Measurements from ENCODE around the gene LDHAL6A. TPM values are rescaled to one million over a fixed set of nuclear protein-coding genes. Genes with fewer than 3 reads are reported as not detected.

LDHAL6A gene
- total RNA-seq, 1 experiment from 2014 or later, result not detected

GRCh38 chr11:18526130-18526520 is 70.5 kb downstream of the LDHAL6A start (continued):
- no peak for TF ChIP-seq ZSCAN18 (CRISPR knock-in tag; IDR thresholded peaks at IDR 0.05)
- no peak for TF ChIP-seq IRF1 (CRISPR knock-in tag; IDR thresholded peaks at IDR 0.05)
- TF ChIP-seq GTF2I (CRISPR knock-in tag; conservative IDR thresholded peaks at IDR 0.05), result no peak
- TF ChIP-seq, protein P1, sequence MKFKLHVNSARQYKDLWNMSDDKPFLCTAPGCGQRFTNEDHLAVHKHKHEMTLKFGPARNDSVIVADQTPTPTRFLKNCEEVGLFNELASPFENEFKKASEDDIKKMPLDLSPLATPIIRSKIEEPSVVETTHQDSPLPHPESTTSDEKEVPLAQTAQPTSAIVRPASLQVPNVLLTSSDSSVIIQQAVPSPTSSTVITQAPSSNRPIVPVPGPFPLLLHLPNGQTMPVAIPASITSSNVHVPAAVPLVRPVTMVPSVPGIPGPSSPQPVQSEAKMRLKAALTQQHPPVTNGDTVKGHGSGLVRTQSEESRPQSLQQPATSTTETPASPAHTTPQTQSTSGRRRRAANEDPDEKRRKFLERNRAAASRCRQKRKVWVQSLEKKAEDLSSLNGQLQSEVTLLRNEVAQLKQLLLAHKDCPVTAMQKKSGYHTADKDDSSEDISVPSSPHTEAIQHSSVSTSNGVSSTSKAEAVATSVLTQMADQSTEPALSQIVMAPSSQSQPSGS (CRISPR knock-in tag; IDR thresholded peaks at IDR 0.05; ENCODE audit: borderline replicate concordance, low read depth), result no peak

- POLR2A ChIA-PET, result interaction anchor here (0.5 to 1.6 kb wide), 11 partner anchors 11 to 480 kb away, joined by 3 to 14 read pairs (median 4); partner anchors contain the start of genes LDHA and SPTY2D1
- Mint-ChIP-seq H3K4me3 (peak within 1 kb of the TSS; percentile 100), H3K9me3 (no peaks in the 10 kb centered on the region), H3K4me1 (peaks cover 6% of the 10 kb centered on the region), H3K36me3 (no peaks in the 10 kb centered on the region; the same call in 1 of the 2 replicates), H3K27me3 (ENCODE audit: low read depth) (no peaks in the 10 kb centered on the region; the same call in 1 of the 2 replicates), H3K27ac (peak within 1 kb of the TSS; percentile 100)
- CTCF ChIA-PET, result interaction anchor here (0.7 to 1.7 kb wide), 10 partner anchors 13 to 411 kb away, joined by 3 to 7 read pairs (median 4); partner anchors contain the start of gene LDHA
- ATAC-seq, result peak; percentile 94
- peak; percentile 93 for DNase-seq (ENCODE audit: low spot score)
- TF ChIP-seq STAT6 (CRISPR knock-in tag; conservative IDR thresholded peaks at IDR 0.05; ENCODE audit: low read depth), result no peak
- peak; percentile 22; the same call in 1 of the 2 replicates for TF ChIP-seq E2F1 (CRISPR knock-in tag; IDR thresholded peaks at IDR 0.05)
- no peak for TF ChIP-seq CREB1 (CRISPR knock-in tag; IDR thresholded peaks at IDR 0.05)
- TF ChIP-seq, protein P2, sequence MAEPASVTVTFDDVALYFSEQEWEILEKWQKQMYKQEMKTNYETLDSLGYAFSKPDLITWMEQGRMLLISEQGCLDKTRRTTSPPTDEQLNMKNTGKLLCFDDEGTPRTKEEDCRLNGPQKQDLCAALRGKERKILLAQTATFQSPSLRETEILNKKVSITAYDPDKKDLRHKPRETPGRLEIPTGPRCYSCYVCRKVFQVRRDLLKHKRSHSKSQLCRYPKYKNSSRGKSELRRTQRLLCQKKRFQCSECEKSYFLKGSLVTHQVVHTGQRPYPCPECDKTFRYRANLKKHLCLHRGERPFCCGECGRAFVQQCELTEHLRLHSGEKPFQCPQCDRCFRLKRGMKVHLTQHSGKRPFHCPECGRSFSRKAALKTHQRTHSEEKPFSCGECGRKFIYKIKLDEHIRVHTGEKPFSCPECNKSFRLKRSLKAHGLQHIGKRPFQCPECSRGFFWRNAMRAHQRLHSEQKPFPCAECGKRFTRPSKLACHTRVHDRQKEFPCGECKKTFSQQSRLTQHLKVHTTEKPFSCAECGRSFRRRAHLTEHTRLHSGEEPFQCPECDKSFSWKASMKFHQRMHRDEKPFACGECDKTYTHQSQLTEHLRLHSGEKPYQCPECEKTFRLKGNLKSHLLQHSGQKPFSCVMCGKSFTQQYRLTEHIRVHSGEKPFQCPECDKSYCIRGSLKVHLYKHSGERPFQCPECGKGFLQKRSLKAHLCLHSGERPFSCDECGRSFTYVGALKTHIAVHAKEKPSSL (CRISPR knock-in tag; conservative IDR thresholded peaks at IDR 0.05), result no peak
- peak; percentile 59 for TF ChIP-seq GABPB1 (CRISPR knock-in tag; IDR thresholded peaks at IDR 0.05)
- peak; percentile 72 for TF ChIP-seq SP1 (CRISPR knock-in tag; conservative IDR thresholded peaks at IDR 0.05)
- no peak for TF ChIP-seq NFE2L1 (CRISPR knock-in tag; IDR thresholded peaks at IDR 0.05)
- TF ChIP-seq ELF4 (CRISPR knock-in tag; IDR thresholded peaks at IDR 0.05; ENCODE audit: low read depth), result no peak
- no peak for TF ChIP-seq NR1H2 (CRISPR knock-in tag; IDR thresholded peaks at IDR 0.05)
- no peak for TF ChIP-seq NR2C2 (CRISPR knock-in tag; IDR thresholded peaks at IDR 0.05)
- TF ChIP-seq SMAD4 (CRISPR knock-in tag; IDR thresholded peaks at IDR 0.05), result no peak
- TF ChIP-seq, protein P3, sequence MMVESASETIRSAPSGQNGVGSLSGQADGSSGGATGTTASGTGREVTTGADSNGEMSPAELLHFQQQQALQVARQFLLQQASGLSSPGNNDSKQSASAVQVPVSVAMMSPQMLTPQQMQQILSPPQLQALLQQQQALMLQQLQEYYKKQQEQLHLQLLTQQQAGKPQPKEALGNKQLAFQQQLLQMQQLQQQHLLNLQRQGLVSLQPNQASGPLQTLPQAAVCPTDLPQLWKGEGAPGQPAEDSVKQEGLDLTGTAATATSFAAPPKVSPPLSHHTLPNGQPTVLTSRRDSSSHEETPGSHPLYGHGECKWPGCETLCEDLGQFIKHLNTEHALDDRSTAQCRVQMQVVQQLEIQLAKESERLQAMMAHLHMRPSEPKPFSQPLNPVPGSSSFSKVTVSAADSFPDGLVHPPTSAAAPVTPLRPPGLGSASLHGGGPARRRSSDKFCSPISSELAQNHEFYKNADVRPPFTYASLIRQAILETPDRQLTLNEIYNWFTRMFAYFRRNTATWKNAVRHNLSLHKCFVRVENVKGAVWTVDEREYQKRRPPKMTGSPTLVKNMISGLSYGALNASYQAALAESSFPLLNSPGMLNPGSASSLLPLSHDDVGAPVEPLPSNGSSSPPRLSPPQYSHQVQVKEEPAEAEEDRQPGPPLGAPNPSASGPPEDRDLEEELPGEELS (CRISPR knock-in tag; IDR thresholded peaks at IDR 0.05), result peak; percentile 32; the same call in 1 of the 2 replicates
- TF ChIP-seq TCF7 (CRISPR knock-in tag; IDR thresholded peaks at IDR 0.05; ENCODE audit: low read depth), result no peak
- no peak for TF ChIP-seq RELA (CRISPR knock-in tag; IDR thresholded peaks at IDR 0.05; ENCODE audit: borderline replicate concordance)
- TF ChIP-seq HMGA2 (CRISPR knock-in tag; IDR thresholded peaks at IDR 0.05), result no peak
- peak; percentile 74 for TF ChIP-seq TEAD1 (CRISPR knock-in tag; IDR thresholded peaks at IDR 0.05)
Measured at GRCh38 chr11:18526521-18527296, 71.1 kb downstream of the LDHAL6A start, which contains the start of gene TSG101. Gene TSG101, minus strand, starts transcription at chr11:18526942. Its CDS starts 126 bp downstream, at chr11:18526816.

Data from WTC11 (cell line).